Measurements from ENCODE around the gene PRAMEF8.
"Not testable (repeated sequence)": the region's sequence is repeated elsewhere in the genome, so short reads cannot be mapped to it uniquely, and the experiment has no call there.

Gene PRAMEF8

GRCh38 chr1:13285037-13285436, at the start of gene PRAMEF8:
Gene PRAMEF8 (minus strand): TSS chr1:13285137. CDS start chr1:13284091, 1,046 bp downstream.
- not testable (repeated sequence) for DNase-seq

- DNase-seq: not testable (repeated sequence)
Observed at GRCh38 chr1:13315281-13315680, 30.3 kb upstream of the PRAMEF8 start, which contains the start of gene PRAMEF15. Gene PRAMEF15 (plus strand): TSS chr1:13315581. CDS start chr1:13318408, 2,827 bp downstream.

DNA sequence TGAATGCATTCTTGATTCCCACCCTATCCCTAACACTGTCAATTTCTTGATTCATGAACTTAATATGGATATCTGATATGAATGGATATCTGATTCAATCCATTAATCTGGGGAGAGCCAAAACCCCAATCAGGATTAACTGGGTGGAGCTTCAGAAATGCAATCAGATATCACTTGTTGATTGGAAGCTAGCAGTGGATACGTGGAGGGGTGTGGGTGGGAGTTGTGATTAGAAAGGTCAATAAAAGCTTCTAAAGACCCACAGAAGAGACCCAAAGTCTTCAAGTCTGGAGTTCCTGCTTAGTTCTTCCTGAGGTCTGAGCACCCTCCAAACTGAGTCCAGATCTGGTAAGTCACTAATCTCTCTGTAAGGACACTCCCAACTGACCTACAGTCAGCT, 18.3 kb upstream of the PRAMEF8 start, which contains the start of gene PRAMEF33:
TSS of gene PRAMEF33 (plus strand) at position 301 of the 400 bp plus-strand sequence. CDS start 2,416 bp downstream, outside the sequence.
- not testable (repeated sequence) for DNase-seq

- DNase-seq: not testable (repeated sequence)
Observed at GRCh38 chr1:13302197-13302596, 17.3 kb upstream of the PRAMEF8 start.

GRCh38 chr1:13298699-13299098, 13.8 kb upstream of the PRAMEF8 start:
- DNase-seq: not testable (repeated sequence)

DNA sequence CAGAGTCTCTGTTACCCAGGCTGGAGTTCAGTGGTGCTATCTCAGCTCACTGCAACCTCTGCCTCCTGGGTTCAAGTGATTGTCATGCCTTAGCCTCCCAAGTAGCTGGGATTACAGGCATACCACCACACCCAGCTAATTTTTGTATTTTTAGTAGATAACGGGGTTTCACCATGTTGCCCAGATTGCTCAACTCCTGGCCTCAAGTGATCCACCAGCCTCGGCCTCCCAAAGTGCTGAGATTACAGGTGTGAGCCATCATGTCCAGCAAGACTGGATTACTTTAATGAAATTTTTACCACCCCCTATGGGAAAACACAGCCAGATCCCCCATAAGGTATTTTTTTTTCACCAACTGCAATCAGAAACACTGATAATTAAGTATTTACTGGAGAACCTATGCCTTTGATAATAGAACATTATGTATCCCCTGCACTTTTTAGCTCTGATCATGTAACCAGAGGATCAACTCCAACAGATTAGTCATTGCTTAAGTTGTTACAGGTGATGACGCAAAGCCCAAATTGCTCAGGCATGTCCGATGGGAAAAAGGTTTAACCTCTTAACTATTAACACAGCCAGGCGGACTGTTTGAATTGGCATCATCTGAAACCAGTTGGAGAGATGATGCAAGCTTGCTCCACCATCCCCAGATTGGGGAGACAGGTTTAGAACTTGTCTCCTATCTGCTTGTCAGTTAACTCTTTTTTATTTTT, 12.4 kb upstream of the PRAMEF8 start:
- not testable (repeated sequence) for DNase-seq

DNA sequence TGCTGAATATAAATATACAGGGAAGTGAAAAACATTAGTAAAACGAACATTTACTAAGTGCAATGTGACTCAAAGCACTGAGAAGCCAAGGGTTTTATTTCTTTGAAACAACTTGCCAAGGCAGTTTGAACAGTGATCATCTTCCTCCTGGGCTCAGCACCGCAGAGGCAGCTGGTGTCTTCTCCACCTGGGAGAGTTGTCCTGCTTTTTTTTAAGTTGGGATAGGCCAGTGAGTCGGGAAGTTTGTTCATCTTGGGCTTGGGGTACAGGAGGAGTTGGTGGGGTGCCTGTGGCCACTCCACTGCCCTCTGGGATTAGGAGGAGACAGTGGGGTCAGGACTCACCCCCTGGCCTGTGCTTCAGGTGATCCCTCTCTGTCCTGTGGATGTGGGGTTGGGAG, 4.1 kb upstream of the PRAMEF8 start:
- DNase-seq: not testable (repeated sequence)

GRCh38 chr1:13279617-13280016, 5.3 kb downstream of the PRAMEF8 start:
- not testable (repeated sequence) for DNase-seq

DNA sequence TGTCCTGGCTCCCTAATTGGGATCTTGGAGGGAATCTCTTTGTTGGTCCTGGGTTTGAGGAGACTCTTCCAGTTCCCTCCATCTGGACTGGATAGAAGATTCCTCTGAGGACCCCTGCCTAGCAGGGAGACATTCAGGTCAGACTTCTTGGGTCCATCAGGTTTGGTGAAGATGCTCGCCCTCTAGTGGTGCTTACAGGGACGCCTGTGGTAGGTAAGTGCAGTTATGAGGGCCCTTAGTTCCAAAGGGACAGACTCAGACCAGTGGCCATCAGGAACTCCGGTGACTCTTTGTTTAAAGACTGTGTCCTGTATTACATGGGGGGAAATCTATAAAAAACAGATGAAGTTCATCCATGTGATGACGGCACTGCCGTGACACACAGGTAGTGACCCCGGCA, 7.9 kb downstream of the PRAMEF8 start:
- DNase-seq: not testable (repeated sequence)

DNA sequence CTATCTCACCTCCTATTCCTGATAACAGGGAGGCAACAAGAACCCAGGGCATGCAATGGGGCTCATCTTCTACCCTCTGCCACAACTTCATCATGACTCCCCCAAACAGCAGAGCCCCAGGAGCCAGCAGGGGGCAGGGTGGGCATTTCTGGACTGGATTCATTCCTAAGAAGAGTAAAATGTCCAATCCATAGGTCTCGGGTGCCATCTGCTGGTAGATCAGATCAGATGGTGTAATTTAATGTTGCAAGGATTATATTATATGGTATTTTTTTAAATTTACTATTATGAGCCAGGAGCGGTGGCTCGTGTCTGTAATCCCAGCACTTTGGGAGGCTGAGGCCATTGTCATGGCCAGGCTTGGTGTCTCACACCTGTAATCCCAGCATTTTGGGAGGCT, 19.8 kb downstream of the PRAMEF8 start:
- DNase-seq: not testable (repeated sequence)

- not testable (repeated sequence) for DNase-seq
Observed at GRCh38 chr1:13253898-13254297, 31.0 kb downstream of the PRAMEF8 start, which contains the start of gene PRAMEF5. Gene PRAMEF5 (plus strand): TSS chr1:13254198. CDS start chr1:13259269, 5,071 bp downstream.

DNA sequence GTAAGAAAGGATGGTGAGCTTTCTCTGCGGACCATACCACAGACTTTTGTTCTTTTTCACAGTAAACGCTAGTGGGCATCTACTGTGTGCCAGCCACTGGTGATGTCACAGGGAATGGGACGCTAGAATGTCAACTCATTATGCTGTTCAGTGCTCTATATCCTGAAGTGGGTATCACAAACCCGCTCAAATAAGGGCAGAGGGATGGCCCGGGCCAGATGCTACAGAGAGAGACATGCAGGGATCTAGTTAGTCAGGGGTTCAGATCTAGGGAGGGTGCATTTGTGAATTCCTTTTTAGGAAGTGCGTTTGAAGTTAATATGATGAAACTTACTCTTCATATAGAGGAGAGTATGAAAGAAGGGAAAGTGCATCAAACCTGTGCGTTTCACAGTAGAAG, 37.8 kb downstream of the PRAMEF8 start:
- not testable (repeated sequence) for DNase-seq

GRCh38 chr1:13246554-13246871, 38.4 kb downstream of the PRAMEF8 start:
- not testable (repeated sequence) for DNase-seq

DNA sequence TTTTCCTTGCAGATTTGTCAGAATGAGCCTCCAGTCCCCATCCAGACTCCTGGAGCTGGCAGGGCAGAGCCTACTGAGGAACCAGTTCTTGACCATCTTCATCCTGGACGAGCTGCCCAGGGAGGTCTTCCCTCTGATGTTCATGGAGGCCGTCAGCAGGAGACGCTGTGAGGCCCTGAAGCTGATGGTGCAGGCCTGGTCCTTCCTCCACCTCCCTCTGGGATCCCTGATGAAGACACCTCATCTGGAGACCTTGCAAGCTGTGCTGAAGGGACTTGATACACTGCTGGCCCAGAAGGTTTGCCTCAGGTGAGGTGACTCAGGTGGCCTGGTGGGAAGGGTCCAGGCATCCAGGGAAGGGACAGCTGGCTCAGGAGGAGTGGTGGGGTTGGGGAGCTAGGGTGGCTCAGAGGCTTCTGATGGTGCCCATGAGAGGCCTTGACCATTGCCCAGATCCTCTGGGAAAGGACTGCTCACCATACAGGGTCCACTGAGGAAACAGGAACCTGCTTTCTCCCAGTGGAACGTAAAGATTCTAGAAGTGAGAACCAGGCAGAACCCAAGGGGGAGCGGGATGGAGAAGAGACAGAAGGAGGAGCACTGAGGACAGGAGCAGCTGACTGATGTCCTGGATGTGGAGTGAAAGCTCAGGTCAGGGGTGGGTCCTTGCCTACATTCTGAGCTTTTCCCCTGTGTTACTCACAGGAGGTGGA, 38.9 kb downstream of the PRAMEF8 start:
- not testable (repeated sequence) for DNase-seq

- not testable (repeated sequence) for DNase-seq
Observed at GRCh38 chr1:13243536-13244263, 41.2 kb downstream of the PRAMEF8 start.

DNA sequence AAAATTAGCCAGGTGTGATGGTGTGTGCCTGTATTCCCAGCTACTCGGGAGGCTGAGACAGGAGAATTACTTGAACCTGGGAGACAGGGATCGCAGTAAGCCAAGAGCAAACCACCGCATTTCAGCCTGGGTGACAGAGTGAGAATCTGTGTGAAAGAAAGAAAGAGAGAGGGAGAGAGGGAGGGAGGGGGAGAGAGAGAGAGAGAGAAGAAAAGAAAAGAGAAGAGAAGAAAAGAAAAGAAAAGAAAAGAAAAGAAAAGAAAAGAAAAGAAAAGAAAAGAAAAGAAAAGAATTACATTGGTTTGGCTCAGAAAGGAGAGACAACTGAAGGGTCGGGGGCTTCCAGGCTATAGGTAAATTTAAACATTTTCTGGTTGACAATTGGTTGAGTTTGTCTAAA, 45.3 kb downstream of the PRAMEF8 start:
- not testable (repeated sequence) for DNase-seq

GRCh38 chr1:13237572-13237971, 47.4 kb downstream of the PRAMEF8 start:
- not testable (repeated sequence) for DNase-seq

GRCh38 chr1:13234057-13234456, 50.9 kb downstream of the PRAMEF8 start:
- not testable (repeated sequence) for DNase-seq

- DNase-seq: not testable (repeated sequence)
Observed at GRCh38 chr1:13232056-13232455, 52.9 kb downstream of the PRAMEF8 start.

Data from inflammatory macrophage treated with lipopolysaccharide for 4 hours (primary cell).